SH-SY5Y (cell line): ENCODE data around the gene SCN1B.

ENCODE experiments used
- GATA2 ChIP-seq: IDR thresholded peaks from 2 replicates; pipeline ENCODE4 v1.6.1; 2011; ENCODE audit warnings: mild to moderate bottlenecking, low read depth, low read length
- GATA3 ChIP-seq: IDR thresholded peaks from 2 replicates; pipeline ENCODE4 v1.6.1; 2011; ENCODE audit warnings: low read depth, mild to moderate bottlenecking, low read length, moderate library complexity

GRCh38 chr19:35005256-35005977, 24.9 kb upstream of the SCN1B start:
- TF ChIP-seq GATA2 (no peak), GATA3 (no peak)
